ENCODE measurements around the gene TOMM40L.
"Not testable (repeated sequence)": the region's sequence is repeated elsewhere in the genome, so short reads cannot be mapped to it uniquely, and the experiment has no call there.

TOMM40L gene

DNA sequence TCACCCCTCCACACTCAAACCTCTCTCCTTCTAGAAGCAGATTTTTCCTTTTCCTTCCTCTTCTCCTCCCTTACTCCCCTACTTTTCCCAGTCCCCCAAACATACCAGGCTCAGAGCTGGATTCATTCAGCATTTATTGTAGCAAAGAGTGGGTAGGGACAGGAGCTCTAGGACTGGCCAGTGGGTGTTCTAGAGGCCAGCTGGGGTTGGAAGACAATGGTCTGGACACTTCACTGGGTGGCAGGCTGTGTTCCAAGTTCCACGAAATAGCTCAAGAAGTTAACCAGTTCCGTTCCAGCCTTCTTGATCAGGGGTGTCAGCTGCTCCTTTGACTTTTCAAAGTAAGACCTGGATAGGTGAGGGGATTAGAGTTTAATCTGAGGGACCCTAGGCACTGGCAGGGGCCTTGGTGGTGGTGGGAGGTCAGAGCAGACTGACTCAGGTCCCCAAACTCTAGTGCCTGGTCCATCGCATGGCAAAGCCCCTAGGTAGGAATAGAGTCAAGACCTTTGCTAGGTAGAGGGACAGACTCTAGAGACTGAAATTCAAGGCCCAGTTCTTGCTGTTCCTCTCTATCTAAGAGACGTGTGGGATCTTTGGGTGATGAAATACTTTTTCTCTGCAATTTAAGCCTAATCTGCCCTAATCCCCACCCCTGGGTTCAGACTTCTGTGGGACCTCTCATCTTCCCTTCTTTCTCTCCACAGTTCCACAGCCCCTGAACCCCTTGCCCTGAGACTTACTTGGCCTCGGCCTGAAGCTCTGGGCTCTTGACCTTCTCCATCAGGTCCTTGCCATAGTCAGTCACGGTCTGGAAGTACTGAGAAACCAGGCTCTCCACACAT is 3.5 kb upstream of the TOMM40L start:
- DNase-seq = no peak

DNA sequence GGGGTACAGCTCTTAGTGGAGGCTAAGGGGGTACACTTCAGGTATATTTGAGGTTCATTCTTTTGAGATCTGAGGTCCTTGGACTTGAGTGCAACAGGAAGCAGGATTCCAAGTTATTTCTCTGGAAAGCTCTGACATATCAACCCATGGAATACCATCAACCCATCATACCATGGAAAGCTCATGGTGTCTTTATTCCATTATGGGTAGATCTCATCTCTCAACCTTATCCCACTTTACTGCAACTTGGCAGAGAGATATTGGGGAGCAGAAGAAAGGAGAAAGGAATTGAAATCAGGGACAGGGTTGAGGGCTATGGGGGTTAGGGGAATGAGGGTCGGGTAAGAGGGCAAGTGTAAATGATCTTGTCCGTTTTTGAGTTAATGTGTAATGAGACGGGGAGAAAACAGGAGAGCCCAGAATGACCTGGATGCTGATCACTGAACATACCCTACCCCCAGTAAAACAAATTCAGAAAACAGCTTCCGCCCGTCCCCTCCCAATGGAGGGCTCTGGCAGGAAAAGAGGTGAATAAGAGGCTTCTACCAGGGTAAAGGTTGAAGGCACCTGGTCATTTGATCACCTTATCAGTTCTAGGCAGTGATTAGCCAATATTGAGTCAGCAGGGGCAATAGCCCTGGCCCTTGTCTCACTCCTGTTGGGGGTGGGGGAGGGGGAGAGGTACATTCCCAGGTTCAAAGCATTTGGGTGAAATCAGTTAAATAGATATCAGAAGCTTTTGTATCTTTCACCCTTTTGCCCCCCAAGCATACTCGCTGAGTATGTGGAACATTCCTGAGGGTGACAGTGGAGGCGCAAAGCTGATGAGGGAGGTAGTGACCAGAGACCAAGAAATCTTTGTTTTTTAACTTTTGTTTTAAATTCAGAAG is 1.8 kb upstream of the TOMM40L start:
- no peak for DNase-seq

DNA sequence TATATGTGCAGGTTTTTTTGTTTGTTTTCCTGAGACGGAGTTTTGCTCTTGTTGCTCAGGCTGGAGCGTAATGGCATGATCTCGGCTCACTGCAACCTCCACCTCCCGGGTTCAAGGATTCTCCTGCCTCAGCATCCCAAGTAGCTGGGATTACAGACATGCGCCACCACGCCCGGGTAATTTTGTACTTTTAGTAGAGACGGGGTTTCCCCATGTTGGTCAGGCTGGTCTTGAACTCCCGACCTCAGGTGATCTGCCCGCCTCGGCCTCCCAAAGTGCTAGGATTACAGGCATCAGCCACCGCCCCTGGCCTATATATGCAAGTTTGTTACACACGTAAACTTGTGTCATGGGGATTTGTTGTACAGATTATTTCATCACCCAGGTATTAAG is 1.2 kb upstream of the TOMM40L start:
- DNase-seq = not testable (repeated sequence)

DNA sequence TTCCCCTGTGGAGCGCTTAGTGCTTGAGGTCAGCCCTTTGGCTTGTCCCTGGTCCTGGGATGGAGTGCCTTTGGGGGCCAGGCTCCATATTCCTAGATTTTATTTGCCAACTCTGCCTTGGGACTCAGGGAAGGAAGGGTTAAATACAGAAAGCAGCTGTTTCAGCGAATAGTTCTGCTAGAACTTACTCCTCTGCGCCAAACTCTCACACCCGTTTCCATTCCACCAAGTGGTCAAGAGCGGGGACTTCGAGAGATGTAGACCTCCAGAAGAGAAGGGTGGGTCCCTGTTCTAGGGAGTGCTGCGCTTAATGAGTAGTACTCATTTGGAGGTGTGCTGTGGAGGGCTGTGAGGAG is 704 bp upstream of the TOMM40L start:
- no peak for DNase-seq

DNA sequence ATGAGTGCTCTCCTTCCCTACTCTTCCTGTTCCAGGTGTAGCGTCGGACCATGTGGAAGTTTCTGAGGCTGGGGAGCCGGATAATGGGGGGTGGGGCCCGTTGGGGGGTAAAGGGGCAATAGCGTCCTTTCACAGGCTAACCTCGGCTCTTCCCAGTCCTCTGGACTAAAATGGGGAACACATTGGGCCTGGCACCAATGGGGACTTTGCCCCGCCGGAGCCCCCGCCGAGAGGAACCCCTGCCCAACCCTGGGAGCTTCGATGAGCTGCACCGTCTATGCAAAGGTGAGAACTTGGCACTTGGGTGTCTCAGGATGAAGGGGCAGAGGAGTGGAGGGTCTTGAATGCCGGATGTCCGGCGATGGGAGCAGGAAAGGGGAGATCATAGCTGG is 456 bp downstream of the TOMM40L start:
- DNase-seq = no peak

DNA sequence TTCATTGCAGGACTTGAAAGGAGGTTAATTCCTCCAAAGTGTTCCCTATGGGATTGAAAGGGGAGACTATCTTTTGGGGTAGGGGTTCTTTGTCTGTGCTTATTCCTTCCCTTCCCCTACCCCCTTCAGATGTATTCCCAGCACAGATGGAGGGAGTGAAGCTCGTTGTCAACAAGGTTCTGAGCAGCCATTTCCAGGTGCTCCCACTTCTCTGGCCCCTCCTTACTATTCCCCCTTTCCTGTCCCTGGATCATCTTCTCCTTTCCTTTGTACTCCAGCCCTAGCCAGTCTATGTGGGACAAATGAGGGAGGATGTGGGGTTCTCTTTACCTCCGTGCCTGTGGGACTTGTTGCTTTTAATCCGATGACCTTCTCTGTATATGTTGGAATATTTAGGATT is 899 bp downstream of the TOMM40L start:
- no peak for DNase-seq

DNA sequence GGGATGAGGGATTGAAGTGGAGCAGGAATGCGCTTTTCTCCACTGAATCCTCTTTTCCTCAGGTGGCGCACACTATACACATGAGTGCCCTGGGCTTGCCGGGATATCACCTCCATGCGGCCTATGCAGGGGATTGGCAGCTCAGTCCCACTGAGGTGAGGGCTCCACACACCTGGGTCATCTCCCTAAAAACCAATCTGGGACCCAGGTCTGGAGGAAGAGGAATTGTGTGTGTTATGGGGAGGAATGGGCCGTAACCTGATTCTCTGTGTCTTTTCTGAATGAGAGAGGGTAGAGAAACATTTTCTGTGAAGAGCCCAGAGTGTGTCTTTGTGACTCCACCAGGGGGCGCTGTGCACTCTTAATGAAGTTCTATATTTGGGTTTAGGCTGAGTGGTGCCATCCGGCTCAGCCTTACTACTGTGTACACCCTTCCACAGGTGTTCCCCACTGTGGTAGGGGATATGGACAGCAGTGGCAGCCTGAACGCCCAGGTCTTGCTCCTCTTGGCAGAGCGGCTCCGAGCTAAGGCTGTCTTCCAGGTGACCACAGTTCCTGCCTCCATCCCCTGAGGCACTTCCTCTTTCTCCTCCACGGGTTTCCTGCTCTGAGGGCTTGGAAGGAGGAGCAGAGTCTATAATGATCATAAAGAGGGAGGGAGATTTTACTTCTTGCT is 1.5 kb downstream of the TOMM40L start:
- DNase-seq = peak; percentile 76 to 80

DNA sequence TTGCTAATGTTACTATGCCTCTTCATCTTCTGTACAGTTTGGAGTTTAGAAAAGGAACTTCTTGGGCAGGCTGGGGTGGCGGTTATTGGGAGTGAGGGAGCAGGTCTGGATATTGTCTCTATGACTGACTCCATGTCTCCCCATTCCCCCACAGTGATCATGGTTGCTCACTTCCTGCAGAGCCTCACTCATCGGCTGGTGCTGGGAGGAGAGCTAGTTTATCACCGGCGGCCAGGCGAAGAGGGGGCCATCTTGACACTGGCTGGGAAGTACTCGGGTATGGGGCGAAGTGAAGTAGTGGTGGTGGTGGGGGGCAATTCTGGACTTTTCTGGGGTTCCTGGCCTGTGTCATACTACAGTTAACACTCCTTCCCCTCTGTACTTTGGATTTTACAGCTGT is 2.2 kb downstream of the TOMM40L start:
- DNase-seq = no peak

DNA sequence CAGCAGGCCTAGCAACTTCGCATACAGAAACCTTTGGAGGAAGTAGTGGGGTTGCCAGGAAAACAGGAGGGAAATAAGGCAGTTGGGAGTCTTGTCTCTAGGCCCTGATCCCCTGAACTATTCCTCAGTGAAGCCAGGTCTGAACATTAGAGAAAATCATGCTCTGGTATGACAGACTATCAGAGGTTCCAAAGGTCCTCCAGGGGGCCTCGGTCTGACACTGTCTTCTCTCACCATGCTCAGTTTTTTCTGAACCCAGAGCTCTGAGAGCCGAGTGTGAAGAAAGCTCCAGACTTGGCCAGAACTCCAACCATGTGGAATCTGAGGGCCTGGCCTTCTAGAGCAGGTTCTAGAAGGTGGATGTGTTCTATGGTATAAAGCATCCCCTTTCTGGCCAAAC is 4.0 kb downstream of the TOMM40L start:
- no peak for DNase-seq

DNA sequence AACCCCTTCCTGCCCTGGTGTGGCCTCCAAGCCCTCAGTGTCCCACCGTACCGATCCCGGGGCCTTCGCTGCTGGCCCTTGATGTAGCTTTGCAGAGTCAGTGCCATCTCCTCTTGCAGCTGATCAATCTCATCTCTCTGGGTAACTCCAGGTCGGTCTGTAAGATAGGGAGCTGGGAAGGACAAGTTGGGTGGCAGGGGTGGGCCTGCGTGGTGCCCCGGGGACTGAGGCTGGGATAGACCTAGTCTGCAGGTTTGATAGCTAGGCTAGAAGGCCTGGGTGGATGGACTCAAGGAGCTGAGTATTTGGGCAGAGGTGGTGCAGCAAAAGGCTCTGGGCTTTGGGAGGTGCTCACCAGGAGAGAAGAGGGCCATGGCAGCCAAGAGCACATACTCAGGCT is 4.9 kb downstream of the TOMM40L start:
- no peak for DNase-seq

DNA sequence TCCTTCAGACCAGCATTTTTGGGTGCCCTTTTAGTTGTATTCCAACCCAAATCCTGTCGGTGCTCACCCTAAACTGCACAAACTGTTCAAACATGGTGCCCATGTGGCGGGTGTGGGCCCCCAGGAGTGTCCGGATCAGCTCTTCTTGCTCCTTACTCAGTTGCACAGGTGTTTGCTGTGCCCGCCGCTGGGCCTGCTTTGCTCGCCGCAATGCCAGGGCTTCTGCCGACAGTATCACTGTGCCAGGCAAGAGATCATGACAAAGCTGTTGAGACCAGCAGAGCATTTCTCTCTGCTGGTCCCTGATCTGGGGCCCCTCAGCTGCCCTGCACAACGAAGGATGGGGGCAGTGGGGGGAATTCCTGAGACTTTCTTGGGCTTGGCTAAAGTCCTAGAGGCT is 7.2 kb downstream of the TOMM40L start:
- no peak for DNase-seq

DNA sequence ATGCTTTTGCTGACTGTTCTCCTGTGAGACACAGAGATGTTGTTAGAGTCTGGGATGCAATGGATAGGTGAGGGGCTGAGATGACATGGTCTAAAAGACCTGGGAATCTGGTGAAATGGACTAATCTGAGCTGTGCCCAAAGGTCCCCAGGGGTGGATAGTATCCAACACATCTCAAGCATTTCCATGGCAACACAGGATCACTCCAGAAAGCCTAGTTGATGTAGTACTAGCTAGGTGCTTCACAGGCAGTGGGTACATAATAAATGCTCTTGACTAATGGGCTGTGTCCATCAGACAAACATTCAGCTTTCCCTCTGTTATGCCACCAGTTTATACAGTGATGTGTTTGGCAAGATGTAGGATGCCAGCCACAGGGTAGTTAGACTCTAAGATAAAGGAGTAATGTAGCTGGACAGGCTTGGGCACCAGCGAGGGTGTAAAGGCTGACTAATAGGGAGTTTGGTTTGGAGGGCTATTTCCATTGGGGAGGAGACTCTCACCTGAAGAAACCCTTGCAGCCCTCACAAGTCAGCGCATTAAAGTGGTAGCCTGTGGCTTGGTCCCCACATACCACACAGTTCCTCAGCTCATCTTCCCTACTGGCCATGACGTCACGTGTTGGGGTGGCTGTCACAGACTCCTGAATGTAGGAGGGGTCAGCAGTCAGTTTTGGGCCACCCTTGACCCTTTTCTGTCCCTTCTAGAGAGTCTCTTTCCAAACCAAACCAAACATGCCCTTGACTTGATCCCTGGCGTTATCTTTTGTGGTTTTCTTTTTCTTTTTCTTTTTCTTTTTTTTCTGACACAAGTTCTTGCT is 10.3 kb downstream of the TOMM40L start:
- DNase-seq = no peak

DNA sequence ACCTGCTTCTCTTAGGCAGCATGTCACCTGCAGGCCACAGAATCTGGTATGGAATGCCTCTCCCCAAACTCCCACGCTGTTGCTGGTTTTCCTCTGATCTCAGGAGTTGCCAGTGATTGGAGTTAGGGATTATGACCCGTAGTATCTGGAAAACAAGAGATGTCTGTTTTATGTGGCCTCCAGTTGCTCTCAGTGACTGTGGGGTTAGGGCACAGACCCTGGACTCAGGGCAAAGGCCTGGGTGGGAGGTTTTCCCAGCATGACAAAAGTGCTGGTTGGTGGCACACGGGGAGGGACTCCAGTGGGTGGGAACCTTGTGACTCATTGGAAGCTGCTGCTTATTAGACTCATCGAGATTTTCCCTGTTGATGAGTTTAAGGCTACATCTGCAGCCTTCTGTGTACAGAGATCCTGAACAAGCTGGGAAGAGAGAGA is 12.2 kb downstream of the TOMM40L start, which contains the start of gene NR1I3:
TSS of gene NR1I3 (minus strand) at position 165 of the 435 bp plus-strand sequence. CDS start 1,638 bp downstream, outside the sequence.
- no peak for DNase-seq

DNA sequence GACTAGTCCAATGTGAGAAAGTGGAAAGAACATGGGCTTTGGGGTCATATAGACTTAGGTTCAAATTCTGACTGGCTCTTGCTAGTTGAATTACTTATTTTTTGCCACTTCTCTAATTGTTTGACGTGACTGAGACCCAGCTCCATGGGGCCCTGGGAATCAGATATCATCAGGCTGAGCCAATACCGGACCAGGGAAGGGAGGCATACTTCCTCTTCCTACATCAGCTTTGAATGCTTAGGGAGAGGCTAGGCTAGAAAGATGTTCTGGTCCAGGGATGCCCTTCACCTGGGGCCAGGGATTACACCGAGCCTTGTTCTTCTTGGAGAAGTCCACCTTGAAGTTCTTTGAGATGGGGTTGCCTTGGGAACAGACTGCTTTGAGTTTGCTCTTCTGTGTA is 15.8 kb downstream of the TOMM40L start:
- no peak for DNase-seq

DNA sequence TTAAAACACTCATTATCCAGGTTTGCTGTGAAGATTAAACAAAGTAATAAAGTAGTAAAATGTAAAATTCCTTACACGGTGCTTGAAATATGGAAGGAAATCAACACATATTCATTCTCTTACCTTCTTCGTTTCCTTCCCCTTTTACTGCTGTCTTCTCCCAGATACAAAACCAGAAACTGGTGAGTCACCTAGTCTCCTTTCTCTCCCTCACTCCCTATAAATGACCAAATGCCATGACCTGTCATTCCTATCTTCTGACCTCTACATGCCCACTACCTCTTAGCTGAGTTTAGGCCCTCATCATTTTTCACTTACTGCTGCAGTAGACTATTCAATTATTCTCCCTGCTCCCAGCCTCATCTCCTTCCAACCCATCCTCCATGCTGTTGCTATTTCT is 16.5 kb downstream of the TOMM40L start:
- no peak for DNase-seq

DNA sequence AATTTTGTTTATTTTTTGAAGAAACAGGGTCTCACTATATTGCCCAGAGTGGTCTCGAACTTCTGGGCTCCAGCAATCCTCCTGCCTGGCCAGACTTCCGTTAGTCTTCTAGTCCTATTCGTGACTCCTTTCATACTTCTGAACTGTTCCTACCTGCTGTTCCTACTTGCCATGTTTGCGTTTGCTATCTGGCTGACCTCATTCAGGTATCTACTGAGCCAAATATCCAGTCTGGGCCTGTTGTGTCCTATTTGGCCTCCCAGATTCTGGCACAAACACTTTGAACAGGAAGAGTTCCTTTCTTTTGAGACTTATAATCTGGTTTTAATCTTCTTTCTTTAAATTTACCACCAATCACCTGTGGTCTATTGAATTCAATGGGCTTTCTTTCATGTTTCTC is 19.0 kb downstream of the TOMM40L start:
- no peak for DNase-seq

DNA sequence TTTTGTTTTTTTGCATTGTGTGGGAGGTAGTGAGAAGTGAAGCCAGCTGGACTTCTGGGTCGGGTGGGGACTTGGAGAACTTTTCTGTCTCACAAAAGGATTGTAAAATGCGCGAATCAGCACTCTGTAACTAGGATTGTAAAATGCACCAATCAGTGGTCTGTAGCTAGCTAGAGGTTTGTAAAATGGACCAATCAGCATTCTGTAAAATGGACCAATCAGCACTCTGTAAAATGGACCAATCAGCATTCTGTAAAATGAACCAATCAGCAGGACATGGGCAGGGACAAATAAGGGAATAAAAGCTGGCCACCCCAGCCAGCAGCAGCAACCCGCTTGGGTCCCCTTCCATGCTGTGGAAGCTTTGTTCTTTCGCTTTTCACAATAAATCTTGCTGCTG is 24.2 kb downstream of the TOMM40L start:
- DNase-seq = not testable (repeated sequence)

DNA sequence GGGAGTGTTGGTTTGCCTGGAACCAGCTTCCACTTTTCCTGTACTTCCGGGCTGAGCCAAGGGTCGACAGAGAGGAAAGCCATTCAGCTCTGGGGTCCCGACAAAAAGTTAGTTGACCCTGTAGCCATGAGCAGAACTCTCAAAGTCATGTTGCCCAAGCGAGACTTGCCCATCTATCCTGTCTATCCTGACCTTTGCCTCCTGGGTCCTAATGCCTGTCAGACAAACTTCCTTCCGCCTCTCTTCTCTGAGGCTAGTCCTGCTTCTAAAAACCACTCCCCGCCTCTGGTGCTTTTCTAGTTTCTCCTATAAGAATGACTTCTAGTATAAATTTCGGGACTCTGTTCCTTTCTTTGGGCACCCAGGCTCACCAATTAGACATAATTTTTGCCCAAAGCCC is 25.0 kb downstream of the TOMM40L start:
- DNase-seq = no peak

DNA sequence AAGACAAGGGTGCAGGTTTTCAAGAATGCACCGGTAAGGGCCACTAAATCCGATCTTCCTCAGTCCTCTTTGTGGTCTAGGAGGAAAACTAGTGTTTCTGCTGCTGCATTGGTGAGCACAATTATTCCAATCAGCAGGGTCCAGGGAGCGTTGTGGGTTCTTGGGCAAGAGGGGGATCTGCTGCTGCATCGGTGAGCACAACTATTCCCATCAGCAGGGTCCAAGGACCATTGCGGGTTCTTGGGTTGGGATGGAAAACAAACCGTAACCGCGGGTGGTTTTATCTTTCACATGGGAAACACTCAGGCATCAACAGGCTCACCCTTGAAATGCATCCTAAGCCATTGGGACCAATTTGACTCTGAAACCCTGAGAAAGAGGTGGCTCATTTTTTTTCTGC is 25.7 kb downstream of the TOMM40L start:
- DNase-seq = no peak

DNA sequence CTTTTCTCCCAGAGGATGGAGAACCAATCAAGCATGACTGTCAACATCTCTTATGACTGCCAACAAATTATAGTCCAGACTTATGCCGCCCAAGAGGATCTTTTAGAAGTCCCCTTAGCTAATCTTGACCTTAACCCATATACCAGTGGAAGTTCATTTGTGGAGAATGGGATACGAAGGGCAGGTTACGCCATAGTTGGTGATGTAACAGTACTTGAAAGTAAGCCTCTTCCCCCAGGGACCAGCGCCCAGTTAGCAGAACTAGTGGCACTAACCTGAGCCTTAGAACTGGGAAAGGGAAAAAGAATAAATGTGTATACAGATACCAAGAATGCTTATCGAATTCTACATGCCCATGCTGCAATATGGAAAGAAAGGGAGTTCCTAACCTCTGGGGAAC is 29.4 kb downstream of the TOMM40L start:
- not testable (repeated sequence) for DNase-seq

DNA sequence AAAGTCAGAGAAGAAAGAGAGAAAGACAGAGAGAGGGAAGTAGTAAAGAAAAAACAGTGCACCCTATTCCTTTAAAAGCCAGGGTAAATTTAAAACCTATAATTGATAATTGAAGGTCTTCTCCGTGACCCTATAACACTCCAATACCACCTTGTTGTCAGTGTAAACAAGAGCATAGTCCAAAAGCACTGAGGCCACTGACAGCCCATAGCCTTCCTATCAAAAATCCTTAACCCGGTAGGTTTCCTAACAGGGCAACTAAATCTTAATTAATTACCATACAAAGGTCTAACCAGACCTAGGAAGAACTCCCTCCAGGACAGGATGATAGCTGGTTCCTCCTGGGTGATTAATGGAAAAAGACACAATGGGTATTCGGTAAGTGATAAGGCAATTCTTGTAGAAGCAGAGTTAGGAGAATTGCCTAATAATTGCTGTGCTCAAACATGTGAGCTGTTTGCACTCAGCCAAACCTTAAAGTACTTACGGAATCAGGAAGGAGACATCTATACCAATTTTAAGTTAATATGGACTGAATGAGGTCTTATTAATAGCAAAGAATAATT is 30.2 kb downstream of the TOMM40L start:
- not testable (repeated sequence) for DNase-seq

DNA sequence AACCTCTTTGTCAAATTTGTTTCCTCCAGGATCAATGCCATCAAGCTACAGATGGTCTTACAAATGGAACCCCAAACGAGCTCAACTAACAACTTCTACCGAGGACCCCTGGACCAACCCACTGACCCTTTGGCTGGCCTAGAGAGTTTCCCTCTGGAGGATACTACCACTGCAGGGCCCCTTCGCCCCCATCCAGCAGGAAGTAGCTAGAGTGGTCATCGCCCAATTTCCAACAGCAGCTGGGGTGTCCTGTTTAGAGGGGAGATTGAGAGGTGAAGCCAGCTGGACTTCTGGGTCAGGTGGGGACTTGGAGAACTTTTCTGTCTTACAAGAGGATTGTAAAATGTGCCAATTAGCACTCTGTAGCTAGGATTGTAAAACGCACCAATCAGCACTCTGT is 31.2 kb downstream of the TOMM40L start:
- not testable (repeated sequence) for DNase-seq

All from hippocampal formation (tissue), 2 donors.